ENCODE results near the gene RERE. TPM values are rescaled to one million over a fixed set of nuclear protein-coding genes. Genes with fewer than 3 reads are reported as not detected.

Gene RERE
- total RNA-seq, 1 donor, result 55.0 TPM

- Histone ChIP-seq H2AFZ (ENCODE audit: low read length) (no peak overlapping the region), H3K4me1 (ENCODE audit: insufficient read depth, low read length) (peaks cover 28% of the 10 kb centered on the region), H3K36me3 (ENCODE audit: insufficient read depth, low read length) (no peaks in the 10 kb centered on the region), H3K4me2 (ENCODE audit: insufficient read depth, low read length) (no peak overlapping the region), H3K4me3 (ENCODE audit: insufficient read depth, low read length) (no peak overlapping the region), H3K27ac (ENCODE audit: low read depth, low read length) (no peak overlapping the region), H3K27me3 (ENCODE audit: insufficient read depth, low read length) (no peaks in the 10 kb centered on the region), H3K9me3 (ENCODE audit: low read depth, low read length) (no peaks in the 10 kb centered on the region), H4K20me1 (ENCODE audit: insufficient read depth, low read length) (no peaks in the 10 kb centered on the region), H3K79me2 (ENCODE audit: insufficient read depth, low read length) (peaks cover 46% of the 10 kb centered on the region)
- TF ChIP-seq, protein P1, sequence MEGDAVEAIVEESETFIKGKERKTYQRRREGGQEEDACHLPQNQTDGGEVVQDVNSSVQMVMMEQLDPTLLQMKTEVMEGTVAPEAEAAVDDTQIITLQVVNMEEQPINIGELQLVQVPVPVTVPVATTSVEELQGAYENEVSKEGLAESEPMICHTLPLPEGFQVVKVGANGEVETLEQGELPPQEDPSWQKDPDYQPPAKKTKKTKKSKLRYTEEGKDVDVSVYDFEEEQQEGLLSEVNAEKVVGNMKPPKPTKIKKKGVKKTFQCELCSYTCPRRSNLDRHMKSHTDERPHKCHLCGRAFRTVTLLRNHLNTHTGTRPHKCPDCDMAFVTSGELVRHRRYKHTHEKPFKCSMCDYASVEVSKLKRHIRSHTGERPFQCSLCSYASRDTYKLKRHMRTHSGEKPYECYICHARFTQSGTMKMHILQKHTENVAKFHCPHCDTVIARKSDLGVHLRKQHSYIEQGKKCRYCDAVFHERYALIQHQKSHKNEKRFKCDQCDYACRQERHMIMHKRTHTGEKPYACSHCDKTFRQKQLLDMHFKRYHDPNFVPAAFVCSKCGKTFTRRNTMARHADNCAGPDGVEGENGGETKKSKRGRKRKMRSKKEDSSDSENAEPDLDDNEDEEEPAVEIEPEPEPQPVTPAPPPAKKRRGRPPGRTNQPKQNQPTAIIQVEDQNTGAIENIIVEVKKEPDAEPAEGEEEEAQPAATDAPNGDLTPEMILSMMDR (IDR thresholded peaks at IDR 0.05; ENCODE audit: extremely low read depth, low read depth, low read length), result no peak
- peak; percentile 45 for DNase-seq (ENCODE audit: insufficient read length, low spot score, missing footprints)
These were observed 304.9 kb downstream of the RERE start for GRCh38 chr1:8512504-8512903.

GRCh38 chr1:8510041-8510823, 307.2 kb downstream of the RERE start:
- Histone ChIP-seq H3K4me3 (ENCODE audit: insufficient read depth, low read length) (peak overlapping the region; percentile 62), H2AFZ (ENCODE audit: low read length) (peak overlapping the region; percentile 67), H3K27me3 (ENCODE audit: insufficient read depth, low read length) (no peaks in the 10 kb centered on the region), H3K27ac (ENCODE audit: low read depth, low read length) (peak overlapping the region; percentile 62), H4K20me1 (ENCODE audit: insufficient read depth, low read length) (no peaks in the 10 kb centered on the region), H3K4me1 (ENCODE audit: insufficient read depth, low read length) (peaks cover 19% of the 10 kb centered on the region), H3K36me3 (ENCODE audit: insufficient read depth, low read length) (no peaks in the 10 kb centered on the region), H3K9me3 (ENCODE audit: low read depth, low read length) (no peaks in the 10 kb centered on the region), H3K4me2 (ENCODE audit: insufficient read depth, low read length) (peak overlapping the region; percentile 74), H3K79me2 (ENCODE audit: insufficient read depth, low read length) (peaks cover 36% of the 10 kb centered on the region)
- TF ChIP-seq, protein P1 (IDR thresholded peaks at IDR 0.05; ENCODE audit: extremely low read depth, low read depth, low read length), result no peak
- peak; percentile 90 for DNase-seq (ENCODE audit: insufficient read length, low spot score, missing footprints)

- no peaks in the 10 kb centered on the region for H4K20me1 ChIP-seq (ENCODE audit: insufficient read depth, low read length)
- peak overlapping the region; percentile 74 for H3K4me2 ChIP-seq (ENCODE audit: insufficient read depth, low read length)
- no peaks in the 10 kb centered on the region for H3K27me3 ChIP-seq (ENCODE audit: insufficient read depth, low read length)
- TF ChIP-seq, protein P1 (IDR thresholded peaks at IDR 0.05; ENCODE audit: extremely low read depth, low read depth, low read length), result no peak
- peaks cover 19% of the 10 kb centered on the region for H3K4me1 ChIP-seq (ENCODE audit: insufficient read depth, low read length)
- no peak overlapping the region for H2AFZ ChIP-seq (ENCODE audit: low read length)
- H3K36me3 ChIP-seq (ENCODE audit: insufficient read depth, low read length), result no peaks in the 10 kb centered on the region
- no peak for DNase-seq (ENCODE audit: insufficient read length, low spot score, missing footprints)
- no peak overlapping the region for H3K4me3 ChIP-seq (ENCODE audit: insufficient read depth, low read length)
- peaks cover 31% of the 10 kb centered on the region for H3K79me2 ChIP-seq (ENCODE audit: insufficient read depth, low read length)
- H3K27ac ChIP-seq (ENCODE audit: low read depth, low read length), result peak overlapping the region; percentile 62
- H3K9me3 ChIP-seq (ENCODE audit: low read depth, low read length), result no peaks in the 10 kb centered on the region
These were observed 307.9 kb downstream of the RERE start for GRCh38 chr1:8509579-8509978.

GRCh38 chr1:8506995-8507615, 310.3 kb downstream of the RERE start:
- no peak overlapping the region for H3K4me2 ChIP-seq (ENCODE audit: insufficient read depth, low read length)
- DNase-seq (ENCODE audit: insufficient read length, low spot score, missing footprints), result no peak

More at GRCh38 chr1:8506995-8507615, 310.3 kb downstream of the RERE start:
- Histone ChIP-seq H3K4me1 (ENCODE audit: insufficient read depth, low read length) (peaks cover 19% of the 10 kb centered on the region), H3K36me3 (ENCODE audit: insufficient read depth, low read length) (no peaks in the 10 kb centered on the region), H3K27ac (ENCODE audit: low read depth, low read length) (no peak overlapping the region), H2AFZ (ENCODE audit: low read length) (no peak overlapping the region), H3K9me3 (ENCODE audit: low read depth, low read length) (no peaks in the 10 kb centered on the region), H4K20me1 (ENCODE audit: insufficient read depth, low read length) (no peaks in the 10 kb centered on the region), H3K79me2 (ENCODE audit: insufficient read depth, low read length) (peaks cover 16% of the 10 kb centered on the region), H3K27me3 (ENCODE audit: insufficient read depth, low read length) (no peaks in the 10 kb centered on the region), H3K4me3 (ENCODE audit: insufficient read depth, low read length) (no peak overlapping the region)
- TF ChIP-seq, protein P1 (IDR thresholded peaks at IDR 0.05; ENCODE audit: extremely low read depth, low read depth, low read length), result no peak

Measured in osteoblast (primary cell).